NCI-H128 (cell line): ENCODE measurements around the gene ADCY5.
A peak's percentile ranks its signal among the peaks of the same experiment; 100 is the strongest.

Source experiments
- DNase-seq: peaks from one replicate; lab custom pipeline; 2025; ENCODE audit not compliant: unreplicated experiment; lab: John Stamatoyannopoulos, UW

The ADCY5 gene

DNA sequence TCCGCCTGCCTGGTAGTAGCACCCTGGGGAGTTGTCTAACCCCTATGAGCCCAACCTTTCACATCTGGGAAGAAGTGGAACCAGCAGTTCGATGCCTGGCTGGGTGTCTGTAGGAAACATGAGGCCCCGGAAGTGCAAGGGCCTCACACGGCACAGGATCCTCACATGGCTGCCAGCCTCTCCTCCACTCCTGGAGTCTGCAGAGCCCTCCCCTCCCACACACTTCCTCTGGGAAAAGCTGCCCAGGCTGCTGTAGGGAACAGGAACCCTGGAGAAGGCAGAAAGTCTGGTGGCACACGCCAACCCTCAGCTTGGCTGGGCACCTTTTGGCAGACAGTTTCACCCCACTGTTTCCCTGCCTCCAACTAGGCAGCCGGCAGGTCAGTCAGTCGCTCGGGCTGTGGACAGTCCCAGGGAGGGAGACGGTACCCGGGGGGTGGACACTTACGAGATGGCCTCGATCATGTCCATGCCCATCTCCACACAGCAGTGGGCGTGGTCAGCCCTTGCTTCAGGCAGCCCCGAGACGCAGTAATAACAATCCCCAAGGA lies 118.4 kb downstream of the ADCY5 start:
- DNase-seq, result no peak

DNA sequence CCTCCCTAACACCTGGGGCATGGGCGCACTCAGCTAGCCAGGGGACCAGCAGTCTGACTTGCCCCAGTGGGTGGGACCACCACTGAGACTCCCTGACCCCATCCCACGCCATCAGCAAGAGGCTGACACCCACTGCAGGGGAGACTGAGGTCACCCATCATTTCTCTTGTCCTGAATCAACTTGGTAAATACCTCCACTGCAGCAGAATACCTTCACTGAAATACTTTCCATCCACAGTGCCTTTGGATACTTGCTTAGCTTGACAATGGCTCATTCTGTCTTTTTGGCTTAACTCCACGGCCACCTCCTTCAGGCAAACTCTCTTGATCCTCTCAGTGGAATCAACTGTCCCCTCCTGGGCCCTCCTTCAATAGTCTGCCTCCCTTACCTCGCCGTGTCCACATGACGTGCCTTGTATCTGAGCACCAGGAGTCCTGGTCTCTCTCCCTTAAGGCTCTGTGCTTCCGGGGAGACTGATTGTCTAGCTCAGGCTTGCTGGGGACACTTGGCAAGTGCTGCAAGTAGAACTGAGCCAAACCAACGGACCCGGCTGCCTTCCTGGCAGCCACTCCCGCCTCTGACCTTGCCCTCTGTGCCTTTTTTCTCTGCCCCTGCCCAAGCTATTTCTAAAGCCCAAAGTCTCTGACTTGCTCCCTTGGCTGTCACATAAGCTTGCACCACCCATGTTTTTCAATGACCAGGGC lies 119.1 kb downstream of the ADCY5 start:
- DNase-seq, result no peak

DNA sequence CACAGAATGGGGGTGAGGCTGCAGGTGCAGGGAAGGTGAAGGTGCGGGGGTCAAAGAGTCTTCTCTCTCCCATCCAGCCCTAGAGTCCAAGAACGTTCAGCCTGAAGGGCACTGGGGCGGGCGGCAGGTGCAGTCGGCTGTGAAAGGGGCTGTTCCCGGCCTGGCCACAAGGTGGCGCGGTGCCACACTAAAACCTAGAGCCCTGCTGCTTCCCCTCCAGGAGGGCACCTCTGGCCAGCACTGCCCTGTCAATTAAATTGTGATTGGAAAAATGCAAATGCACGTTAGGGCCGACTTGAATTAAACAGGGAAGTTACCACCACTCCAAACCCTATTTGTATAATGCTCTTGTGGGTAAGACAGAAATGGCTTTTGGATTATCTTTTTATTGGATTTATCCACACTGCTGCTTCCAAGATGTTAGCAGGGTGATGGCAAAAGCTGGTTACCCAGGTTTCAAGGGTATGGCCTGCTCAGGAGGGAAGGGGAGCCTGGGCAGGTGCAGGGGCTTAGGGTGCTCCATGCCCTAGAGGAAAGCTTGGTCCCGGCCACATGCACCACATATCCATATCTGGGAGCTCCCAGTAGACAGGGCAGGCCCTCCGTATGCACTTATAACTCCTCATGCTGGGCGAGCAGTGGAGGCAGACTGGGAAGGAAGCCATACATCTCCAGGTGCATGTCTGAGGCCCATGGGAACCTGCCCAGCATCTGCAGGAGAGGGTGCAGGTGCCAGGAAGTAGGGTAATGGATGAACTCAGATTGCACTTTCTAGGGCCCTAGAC lies 119.8 kb downstream of the ADCY5 start:
- peak; percentile 42 for DNase-seq

- no peak for DNase-seq
Observed at GRCh38 chr3:123327956-123328850, 120.7 kb downstream of the ADCY5 start.

DNA sequence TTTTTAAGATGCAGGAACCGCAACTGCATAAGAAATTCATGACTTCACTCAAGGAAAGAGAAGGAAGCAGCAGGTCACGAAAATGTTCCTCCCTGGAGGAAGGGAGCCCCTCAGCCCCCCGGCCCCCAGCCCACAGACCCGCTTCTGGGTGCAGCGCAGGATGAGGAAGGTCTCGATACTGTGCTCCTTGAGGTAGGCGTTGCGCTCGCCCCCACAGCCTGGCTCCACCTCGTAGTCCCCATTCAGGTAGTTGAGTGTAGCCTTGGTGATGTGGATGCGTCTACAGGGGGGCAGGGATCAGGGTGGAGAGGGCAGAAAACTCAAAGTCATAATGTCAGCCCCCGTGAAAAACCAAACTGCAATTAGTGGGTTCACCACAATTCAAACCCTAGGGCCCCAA lies 121.4 kb downstream of the ADCY5 start:
- no peak for DNase-seq

DNA sequence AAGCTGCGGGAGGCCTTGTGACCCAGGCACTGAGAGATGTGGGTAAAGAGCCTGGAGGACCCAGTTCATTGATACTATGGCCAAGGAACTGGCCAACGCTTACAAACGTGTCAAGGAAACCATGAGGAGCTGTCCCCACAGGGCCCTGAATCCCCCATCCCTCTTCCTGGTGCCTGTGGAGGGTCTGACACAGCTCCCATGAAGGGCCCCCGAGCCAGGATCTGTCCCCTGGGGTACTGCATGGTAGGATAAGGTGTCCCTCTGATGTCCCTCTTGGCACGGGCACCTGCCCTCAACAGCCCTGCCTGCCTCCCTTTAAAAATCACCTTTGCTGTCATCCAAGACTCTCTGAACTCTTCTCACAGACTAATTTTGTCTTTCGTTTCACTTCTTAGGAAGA lies 122.4 kb downstream of the ADCY5 start:
- DNase-seq, result no peak

GRCh38 chr3:123325766-123326256 lies 123.1 kb downstream of the ADCY5 start:
- no peak for DNase-seq

GRCh38 chr3:123324880-123325765 lies 123.8 kb downstream of the ADCY5 start:
- no peak for DNase-seq

- DNase-seq, result no peak
Observed at GRCh38 chr3:123323781-123324180, 125.1 kb downstream of the ADCY5 start.

DNA sequence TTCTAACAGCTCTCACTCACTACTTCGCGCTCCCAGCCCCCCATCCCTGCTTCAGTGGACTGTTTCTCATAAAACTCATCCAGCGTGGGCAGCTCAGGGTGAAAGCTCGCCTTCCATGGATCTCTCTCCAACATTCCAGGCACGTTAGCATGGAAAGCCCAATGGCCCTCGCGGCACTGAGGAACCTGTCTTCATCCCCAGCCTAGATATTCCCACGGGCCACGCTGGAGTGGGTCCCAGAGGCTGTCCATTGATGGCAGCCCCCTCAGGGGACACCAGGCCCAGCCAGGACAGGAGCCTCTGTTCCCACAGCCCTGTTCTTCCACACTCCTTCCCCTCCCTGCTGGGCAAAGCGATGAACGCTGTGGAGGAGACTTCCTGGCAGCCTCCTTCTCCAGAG lies 126.0 kb downstream of the ADCY5 start:
- DNase-seq, result no peak

DNA sequence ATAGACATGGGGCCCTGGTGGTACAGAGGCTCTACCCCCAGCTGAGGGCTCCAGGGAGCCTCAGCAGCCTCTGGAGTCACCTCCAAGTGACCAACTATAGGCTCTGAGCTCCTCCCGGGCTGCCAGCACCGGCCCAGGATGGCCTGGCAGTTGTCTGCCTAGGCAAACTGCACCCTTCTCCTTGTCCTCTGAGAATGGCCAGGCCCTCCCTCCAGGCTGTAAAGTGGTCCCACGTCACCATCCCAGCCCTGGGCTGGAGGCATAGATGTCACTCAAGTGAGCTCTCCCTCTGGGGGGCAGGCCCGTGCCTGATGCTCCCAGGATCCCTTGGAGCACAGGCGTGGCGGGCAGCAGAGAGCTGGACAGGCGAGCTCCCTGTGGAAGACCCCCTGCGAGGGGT lies 127.1 kb downstream of the ADCY5 start:
- DNase-seq, result no peak

DNA sequence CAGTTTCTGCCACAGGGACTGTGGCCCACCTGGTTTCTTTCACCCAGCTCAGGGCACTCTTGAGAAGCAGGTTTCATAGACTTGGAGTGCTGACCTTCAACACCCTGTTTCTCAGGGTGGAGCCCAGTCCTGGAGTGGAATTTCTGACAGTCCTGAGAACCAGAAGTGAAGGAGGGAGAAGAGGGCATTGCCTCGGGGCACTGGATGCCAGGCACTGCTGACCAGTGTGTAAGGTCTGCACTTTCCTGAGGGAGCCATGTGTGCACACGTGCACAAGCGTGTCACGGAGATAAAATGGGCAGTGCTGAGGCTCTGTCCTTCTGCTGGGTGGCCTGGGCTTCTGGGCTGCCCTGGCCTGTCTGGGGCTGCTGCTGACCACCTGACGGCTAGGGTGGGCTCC lies 128.7 kb downstream of the ADCY5 start:
- DNase-seq, result no peak

DNA sequence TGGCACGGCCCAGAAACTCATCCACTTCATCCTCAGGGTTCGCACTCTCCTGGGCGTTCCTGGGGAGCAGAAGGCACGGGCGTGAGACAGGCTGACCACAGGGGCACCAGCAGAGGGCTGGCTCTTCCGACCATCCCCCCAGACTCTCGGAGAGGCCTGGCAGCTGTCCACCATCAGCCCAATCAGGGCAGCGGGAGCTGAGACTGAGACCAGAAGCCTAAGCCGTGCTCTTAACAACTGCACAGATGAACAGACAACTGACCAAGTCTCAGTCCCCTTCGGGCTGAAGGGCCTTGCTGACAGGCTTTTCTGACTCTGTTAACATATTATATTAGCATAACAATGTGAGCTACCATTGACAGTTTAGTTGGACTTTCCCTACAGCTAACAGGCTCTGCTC lies 129.1 kb downstream of the ADCY5 start:
- no peak for DNase-seq

DNA sequence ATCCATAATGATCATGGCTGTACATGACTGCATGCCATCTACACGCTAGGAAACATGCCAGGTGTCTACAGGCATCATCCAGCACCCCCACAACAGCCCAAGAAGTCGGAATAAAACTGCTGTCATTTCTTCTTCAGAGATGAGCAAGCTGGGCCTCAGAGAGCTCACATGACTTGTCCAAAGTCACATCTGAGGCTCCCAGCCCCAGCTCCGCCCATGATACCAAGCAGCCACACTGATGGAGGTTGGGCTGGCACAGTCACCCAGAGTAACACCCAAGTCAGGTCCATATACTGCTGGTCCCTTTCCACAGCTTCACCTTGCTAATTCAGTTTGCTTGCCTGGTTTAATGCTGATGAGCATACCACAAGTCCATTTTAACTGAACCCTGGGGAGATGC lies 130.5 kb downstream of the ADCY5 start:
- no peak for DNase-seq

GRCh38 chr3:123317716-123318115 lies 131.2 kb downstream of the ADCY5 start:
- no peak for DNase-seq

GRCh38 chr3:123315271-123315595 lies 133.7 kb downstream of the ADCY5 start:
- DNase-seq, result no peak

DNA sequence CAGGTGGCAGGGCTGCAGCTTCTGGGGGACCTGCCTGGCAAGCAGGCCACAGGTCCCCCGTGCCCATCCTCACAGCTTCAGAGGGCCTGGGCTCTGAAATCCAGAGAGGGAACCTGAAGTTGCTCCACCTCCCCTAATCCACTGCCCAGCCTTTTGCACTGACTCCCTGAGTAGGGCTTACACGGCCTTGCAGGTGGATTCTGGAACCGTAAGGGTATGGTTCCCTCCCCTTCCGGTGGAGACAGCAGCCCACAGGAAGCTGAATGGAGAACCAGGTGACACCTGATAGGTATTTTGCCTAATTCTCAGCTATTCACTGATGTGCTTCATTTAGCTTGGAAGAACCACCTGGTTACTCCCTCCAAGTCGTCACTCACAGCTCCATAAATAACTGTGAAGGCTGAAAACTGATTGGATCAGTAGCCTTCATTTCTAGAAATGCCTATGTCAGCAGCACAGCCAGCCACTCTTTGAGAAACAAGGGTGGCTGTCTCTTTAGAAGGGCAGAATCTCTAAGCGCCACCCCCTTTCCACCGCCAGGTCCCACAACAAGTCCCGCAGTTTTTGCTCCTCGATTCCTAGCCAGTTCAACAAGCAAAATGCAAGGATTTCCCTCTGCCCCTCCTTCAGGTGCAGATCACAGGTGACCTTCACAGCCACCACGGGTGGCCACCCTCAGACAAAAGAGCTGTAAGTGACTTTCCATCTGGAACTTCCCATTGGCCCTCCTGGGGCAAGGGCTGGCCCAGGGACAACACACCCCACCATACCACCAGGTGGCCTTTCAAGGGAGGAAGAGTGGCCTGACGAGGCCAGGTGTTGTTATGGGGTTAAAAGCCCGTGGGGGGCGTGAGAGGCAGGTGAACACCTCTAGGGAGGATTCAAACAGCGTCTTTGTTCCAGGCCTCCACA lies 134.3 kb downstream of the ADCY5 start:
- DNase-seq, result peak; percentile 87

DNA sequence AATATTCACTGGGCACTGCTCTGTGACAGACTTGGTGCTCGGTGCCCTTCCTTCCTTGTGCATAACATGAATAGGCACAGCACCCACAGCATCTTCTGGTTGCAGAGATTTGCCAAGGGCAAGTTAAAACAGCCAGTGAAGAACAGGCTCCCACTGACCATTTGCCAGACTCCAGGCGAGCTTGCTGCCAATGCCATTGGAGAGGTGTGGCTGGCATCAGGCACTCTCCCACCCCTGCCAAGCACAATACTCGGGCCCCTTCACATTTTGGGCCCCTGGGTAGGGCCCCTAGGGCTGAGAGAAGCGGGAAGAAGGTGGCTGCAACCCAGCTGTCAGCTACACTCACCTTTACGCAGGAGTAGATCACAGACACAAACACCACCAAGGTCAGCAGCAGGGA lies 135.0 kb downstream of the ADCY5 start:
- no peak for DNase-seq
